Measurements from ENCODE around the gene TEX29. TPM values are rescaled to one million over a fixed set of nuclear protein-coding genes. Genes with fewer than 3 reads are reported as not detected.

TEX29 gene
- total RNA-seq, 1 donor from 2014 or later = not detected

DNA sequence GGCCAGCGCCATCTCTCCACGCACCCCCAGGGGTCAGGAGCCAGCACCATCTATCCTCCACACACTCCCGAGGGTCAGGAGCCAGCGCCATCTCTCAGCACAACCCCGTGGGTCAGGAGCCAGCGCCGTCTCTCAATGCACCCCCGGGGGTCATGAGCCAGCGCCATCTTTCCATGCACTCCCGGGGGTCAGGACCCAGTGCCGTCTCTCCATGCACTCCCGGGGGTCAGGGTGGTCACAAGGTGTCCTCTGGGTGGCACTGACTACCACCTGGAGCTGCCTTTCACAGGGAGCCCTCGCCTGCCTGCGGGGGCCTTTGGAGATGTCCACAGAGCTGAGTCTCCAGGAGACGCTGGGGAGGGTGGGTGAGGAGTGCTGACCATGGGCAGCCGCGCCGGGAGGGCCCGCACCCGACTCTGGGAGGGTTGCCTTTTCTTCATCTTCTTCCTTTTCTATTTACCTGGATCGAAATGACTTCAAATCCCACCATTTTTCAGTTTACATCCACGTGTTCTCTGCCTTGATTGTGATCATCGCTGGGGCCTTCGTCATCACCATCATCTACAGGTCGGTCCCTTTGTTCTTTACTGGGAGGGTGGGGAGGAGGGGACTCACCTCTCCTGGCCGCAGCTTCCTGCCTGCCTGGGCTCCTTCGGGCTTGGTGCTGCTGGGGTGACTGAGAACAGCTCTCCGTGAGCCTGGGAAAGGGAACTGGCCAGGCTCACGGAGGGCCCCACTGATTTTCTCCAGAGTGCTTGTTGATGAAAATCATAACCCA lies 19.1 kb downstream of the TEX29 start:
- DNase-seq (ENCODE audit: low read depth) = no peak
- TF ChIP-seq, protein P1, sequence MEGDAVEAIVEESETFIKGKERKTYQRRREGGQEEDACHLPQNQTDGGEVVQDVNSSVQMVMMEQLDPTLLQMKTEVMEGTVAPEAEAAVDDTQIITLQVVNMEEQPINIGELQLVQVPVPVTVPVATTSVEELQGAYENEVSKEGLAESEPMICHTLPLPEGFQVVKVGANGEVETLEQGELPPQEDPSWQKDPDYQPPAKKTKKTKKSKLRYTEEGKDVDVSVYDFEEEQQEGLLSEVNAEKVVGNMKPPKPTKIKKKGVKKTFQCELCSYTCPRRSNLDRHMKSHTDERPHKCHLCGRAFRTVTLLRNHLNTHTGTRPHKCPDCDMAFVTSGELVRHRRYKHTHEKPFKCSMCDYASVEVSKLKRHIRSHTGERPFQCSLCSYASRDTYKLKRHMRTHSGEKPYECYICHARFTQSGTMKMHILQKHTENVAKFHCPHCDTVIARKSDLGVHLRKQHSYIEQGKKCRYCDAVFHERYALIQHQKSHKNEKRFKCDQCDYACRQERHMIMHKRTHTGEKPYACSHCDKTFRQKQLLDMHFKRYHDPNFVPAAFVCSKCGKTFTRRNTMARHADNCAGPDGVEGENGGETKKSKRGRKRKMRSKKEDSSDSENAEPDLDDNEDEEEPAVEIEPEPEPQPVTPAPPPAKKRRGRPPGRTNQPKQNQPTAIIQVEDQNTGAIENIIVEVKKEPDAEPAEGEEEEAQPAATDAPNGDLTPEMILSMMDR (conservative IDR thresholded peaks at IDR 0.05; ENCODE audit: low read depth, low read length) = no peak
- H3K4me3 ChIP-seq (ENCODE audit: low read depth, low read length) = no peak overlapping the region

DNA sequence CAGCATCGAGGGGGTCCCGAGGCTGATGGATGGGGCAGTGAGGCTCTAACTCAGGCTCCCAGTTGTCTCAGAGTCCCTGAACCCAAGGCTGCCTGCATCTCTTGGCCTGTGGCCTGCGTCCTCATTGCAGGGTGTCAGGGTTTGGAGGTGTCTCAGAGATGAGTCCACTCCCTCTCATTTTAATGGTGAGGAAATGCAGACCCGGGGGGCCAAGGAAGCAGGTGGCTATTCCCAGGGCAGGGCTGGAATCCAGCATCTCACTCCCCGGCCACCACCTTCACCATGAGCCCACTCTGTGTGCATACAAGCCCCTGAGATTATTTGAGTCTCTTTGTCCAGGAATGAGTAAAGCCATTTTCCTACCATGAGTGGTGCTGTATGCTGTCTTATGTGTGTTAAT lies 21.4 kb downstream of the TEX29 start:
- no peak for DNase-seq (ENCODE audit: low read depth)
- TF ChIP-seq, protein P1 (conservative IDR thresholded peaks at IDR 0.05; ENCODE audit: low read depth, low read length) = no peak
- H3K4me3 ChIP-seq (ENCODE audit: low read depth, low read length) = no peak overlapping the region

DNA sequence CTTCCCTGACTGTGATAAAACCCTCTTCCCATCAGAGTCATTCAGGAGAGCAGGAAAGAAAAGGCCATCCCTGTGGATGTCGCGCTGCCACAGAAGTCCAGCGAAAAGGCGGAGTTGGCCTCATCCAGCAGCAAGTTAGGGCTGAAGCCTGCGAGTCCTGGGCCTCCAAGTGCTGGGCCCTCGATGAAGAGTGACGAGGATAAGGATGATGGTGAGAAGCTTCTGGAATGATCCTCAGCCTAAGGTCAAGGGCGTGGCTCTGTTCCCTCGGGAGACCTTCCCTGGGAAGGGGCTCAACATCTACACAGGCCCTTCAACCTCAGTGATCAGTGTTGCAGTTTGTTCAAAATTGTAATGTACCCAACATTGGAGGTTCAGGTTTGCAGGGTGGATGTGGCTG lies 22.3 kb downstream of the TEX29 start:
- TF ChIP-seq, protein P1 (conservative IDR thresholded peaks at IDR 0.05; ENCODE audit: low read depth, low read length) = no peak
- H3K4me3 ChIP-seq (ENCODE audit: low read depth, low read length) = no peak overlapping the region
- no peak for DNase-seq (ENCODE audit: low read depth)

DNA sequence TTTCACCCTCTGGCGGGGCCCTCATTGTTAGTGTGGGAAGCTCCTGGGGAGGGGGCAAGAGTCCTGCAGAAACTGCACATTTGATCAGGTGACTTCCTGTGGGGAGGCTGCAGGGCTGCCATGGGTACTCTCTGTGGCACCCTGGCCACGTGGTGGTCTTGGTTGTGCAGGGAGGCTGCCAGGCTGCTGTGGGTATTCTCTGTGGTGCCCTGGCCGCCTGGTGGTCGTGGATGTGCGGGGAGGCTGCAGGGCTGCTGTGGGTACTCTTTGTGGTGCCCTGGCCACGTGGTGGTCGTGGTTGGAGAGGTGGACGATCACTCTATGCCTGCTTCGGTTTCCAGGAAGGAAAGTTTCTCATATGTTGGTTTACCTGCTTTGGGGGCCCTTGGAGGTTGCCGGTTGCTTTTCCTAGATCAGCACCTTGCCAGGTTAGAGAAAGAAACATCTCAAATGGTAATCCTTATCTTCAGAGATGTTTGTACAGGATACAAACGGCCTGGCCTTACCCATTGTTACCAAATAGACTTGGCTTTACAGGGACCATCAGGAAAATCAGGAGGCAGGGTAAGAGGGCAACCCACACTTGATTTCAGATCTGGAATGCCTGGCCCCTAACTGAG lies 22.9 kb downstream of the TEX29 start:
- H3K4me3 ChIP-seq (ENCODE audit: low read depth, low read length) = no peak overlapping the region
- no peak for DNase-seq (ENCODE audit: low read depth)
- TF ChIP-seq, protein P1 (conservative IDR thresholded peaks at IDR 0.05; ENCODE audit: low read depth, low read length) = no peak

DNA sequence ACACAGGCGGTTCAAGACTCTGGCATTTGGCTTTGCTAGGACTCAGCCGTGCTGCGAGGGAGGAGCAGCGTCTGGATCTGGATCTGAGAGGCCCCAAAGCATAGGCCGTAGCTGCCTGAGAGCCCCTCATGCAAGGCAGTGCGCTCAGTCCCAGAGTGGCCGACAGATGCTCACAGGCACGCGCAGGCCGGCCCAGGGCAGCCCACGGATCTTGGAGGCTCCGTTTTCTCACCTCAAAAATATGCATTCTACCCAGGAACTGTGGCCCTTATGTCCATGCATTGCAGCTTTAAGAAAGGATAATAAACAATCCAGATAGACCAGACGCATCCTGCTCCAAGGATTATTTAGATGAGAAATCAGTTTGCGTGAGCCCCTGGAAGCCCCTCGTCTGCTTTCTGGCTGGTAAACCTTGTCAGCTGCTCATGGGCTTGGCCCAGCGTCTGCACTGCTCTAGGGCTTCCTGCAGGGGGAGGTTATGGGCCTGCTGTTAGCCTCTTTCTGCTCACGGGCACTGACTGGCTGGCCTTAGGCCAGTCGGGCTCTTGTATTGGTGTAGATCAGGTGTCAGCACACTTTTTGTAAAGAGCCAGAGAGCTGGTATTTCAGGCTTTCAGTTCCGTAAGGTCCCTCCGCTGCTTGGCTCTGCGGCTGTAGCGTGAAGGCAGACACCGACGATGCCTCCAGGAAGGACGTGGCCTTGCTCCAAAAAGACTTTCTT lies 24.2 kb downstream of the TEX29 start:
- no peak for DNase-seq (ENCODE audit: low read depth)
- no peak overlapping the region for H3K4me3 ChIP-seq (ENCODE audit: low read depth, low read length)
- TF ChIP-seq, protein P1 (conservative IDR thresholded peaks at IDR 0.05; ENCODE audit: low read depth, low read length) = no peak

DNA sequence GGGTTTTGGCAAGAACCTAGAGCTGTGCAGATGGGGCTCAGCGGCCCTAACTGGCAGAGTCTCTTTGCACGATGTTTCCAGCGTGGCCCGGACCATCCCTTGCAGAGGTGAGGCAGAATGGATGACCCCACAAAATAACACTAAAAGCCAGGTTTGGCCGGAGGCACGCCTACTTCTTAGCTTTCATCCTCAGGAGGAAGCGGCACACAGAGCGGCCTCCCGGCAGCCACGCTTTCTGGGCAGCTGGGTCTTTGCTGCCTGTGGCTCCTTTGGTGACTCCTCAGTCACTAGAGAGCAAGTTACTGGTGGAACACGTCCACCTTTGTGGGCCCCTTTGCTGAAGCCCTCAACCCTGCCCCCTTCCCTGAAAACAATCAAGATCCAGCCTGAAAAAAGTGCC lies 25.2 kb downstream of the TEX29 start:
- TF ChIP-seq, protein P1 (conservative IDR thresholded peaks at IDR 0.05; ENCODE audit: low read depth, low read length) = no peak
- H3K4me3 ChIP-seq (ENCODE audit: low read depth, low read length) = no peak overlapping the region
- DNase-seq (ENCODE audit: low read depth) = no peak
